Mesothelial cell of epicardium (in vitro differentiated cells): ENCODE measurements around the gene NHERF1. TPM values are rescaled to one million over a fixed set of nuclear protein-coding genes. Genes with fewer than 3 reads are reported as not detected.
A peak's percentile ranks its signal among the peaks of the same experiment; 100 is the strongest.

ENCODE experiments used
- DNase-seq, 2 experiments: peaks; one replicate each; pipeline ENCODE4 v3.0.0; 2021; ENCODE audit warnings: low spot score in 2 of 2; ENCODE audit not compliant: unreplicated experiment in 2 of 2
- H3K27ac Mint-ChIP-seq: 2 replicates; pipeline ENCODE4 v1.8.0; 2021; ENCODE audit warnings: mixed read lengths
- H3K27me3 Mint-ChIP-seq: 2 replicates; pipeline ENCODE4 v1.8.0; 2021; ENCODE audit warnings: low read depth, mixed read lengths
- H3K36me3 Mint-ChIP-seq: 2 replicates; pipeline ENCODE4 v1.8.0; 2021; ENCODE audit warnings: mixed read lengths
- H3K4me1 Mint-ChIP-seq: 2 replicates; pipeline ENCODE4 v1.8.0; 2021; ENCODE audit warnings: mixed read lengths
- H3K4me3 Mint-ChIP-seq: 2 replicates; pipeline ENCODE4 v1.8.0; 2021; ENCODE audit warnings: mild to moderate bottlenecking, moderate library complexity, mixed read lengths
- H3K9me3 Mint-ChIP-seq: 2 replicates; pipeline ENCODE4 v1.8.0; 2021; ENCODE audit warnings: mixed read lengths
- total RNA-seq: library from RNA; stranded (reverse); gene quantifications from 3 replicates; pipeline ENCODE4 v1.2.1, GENCODE V29; 2021
- TF ChIP-seq, protein P1 (sequence below): fragments of 200-600 bp; sonication (generic); IDR thresholded peaks from one replicate; pipeline ENCODE4 v1.5.0; 2021; ENCODE audit warnings: antibody characterized with exemption; ENCODE audit not compliant: unreplicated experiment

NHERF1 gene
- total RNA-seq, 1 donor from 2014 or later: 34.4 TPM

DNA sequence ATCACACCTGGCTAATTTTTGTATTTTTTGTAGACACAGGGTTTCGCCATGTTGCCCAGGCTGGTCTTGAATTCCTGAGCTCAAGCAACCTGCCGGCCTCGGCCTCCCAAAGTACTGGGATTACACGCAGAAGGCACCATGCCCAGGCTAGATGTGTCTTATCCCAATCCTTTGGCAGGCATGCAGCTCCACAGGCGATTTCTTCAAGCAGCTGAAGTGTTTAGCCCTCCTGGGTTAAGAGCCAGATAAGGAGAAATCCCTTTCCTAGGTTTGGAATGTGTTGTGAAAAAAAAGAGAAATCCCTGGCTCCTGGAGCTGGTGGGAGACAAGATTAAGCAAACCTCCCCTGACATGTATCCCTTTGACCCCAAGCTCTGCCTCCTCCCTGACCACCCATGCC, 2.1 kb upstream of the NHERF1 start:
- Mint-ChIP-seq H3K27me3 (peaks cover 4% of the 10 kb centered on the region), H3K27ac (peak overlapping the region; percentile 87), H3K4me1 (peaks cover 37% of the 10 kb centered on the region), H3K36me3 (no peaks in the 10 kb centered on the region), H3K9me3 (no peaks in the 10 kb centered on the region), H3K4me3 (peak overlapping the region; percentile 12)
- TF ChIP-seq, protein P1, sequence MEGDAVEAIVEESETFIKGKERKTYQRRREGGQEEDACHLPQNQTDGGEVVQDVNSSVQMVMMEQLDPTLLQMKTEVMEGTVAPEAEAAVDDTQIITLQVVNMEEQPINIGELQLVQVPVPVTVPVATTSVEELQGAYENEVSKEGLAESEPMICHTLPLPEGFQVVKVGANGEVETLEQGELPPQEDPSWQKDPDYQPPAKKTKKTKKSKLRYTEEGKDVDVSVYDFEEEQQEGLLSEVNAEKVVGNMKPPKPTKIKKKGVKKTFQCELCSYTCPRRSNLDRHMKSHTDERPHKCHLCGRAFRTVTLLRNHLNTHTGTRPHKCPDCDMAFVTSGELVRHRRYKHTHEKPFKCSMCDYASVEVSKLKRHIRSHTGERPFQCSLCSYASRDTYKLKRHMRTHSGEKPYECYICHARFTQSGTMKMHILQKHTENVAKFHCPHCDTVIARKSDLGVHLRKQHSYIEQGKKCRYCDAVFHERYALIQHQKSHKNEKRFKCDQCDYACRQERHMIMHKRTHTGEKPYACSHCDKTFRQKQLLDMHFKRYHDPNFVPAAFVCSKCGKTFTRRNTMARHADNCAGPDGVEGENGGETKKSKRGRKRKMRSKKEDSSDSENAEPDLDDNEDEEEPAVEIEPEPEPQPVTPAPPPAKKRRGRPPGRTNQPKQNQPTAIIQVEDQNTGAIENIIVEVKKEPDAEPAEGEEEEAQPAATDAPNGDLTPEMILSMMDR: no peak
- no peak for DNase-seq

DNA sequence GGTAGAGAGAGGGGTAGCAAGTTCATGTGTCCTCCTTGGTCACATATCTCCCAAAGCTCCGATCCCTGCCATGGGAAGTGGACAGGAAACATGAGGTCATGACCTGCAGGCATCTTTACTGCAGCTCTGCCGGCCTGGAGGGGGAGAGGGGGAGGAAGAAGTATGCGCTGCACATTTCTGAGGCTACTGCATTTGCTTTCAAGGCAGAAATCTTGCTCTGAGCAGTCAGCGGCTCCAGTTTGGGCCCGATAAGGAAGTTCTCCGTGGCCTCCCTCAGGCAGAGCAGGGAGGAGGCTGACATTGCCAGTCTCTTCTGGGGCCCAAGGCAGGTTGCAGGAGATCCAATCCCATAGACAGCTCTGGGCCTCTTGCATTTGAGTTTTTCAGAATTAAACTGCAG, 1.5 kb upstream of the NHERF1 start:
- H3K27me3 Mint-ChIP-seq: peaks cover 2% of the 10 kb centered on the region
- H3K4me3 Mint-ChIP-seq: peak overlapping the region; percentile 31
- H3K4me1 Mint-ChIP-seq: peaks cover 37% of the 10 kb centered on the region
- H3K36me3 Mint-ChIP-seq: no peaks in the 10 kb centered on the region
- peak in 1 of 2 experiments; percentile 19 for DNase-seq
- H3K27ac Mint-ChIP-seq: peak overlapping the region; percentile 87
- no peaks in the 10 kb centered on the region for H3K9me3 Mint-ChIP-seq
- TF ChIP-seq, protein P1: no peak

DNA sequence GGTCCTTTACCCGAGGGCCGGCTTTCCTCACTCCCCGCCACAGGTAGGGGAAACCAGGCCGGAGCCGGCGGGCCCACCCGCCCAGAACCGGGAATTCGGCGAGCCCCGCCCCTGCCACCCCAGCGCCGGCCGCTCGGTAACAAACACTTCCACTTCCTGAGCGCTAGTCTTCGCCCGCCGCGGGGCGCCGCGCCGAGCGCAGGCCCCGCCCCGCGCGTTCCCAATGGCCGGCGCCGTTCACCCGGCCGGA, 224 bp upstream of the NHERF1 start:
- Mint-ChIP-seq H3K9me3 (no peaks in the 10 kb centered on the region), H3K4me3 (peak overlapping the region; percentile 56), H3K27ac (no peak overlapping the region), H3K36me3 (peaks cover 8% of the 10 kb centered on the region), H3K27me3 (peaks cover under 1% of the 10 kb centered on the region), H3K4me1 (peaks cover 37% of the 10 kb centered on the region)
- no peak for DNase-seq
- TF ChIP-seq, protein P1: no peak

DNA sequence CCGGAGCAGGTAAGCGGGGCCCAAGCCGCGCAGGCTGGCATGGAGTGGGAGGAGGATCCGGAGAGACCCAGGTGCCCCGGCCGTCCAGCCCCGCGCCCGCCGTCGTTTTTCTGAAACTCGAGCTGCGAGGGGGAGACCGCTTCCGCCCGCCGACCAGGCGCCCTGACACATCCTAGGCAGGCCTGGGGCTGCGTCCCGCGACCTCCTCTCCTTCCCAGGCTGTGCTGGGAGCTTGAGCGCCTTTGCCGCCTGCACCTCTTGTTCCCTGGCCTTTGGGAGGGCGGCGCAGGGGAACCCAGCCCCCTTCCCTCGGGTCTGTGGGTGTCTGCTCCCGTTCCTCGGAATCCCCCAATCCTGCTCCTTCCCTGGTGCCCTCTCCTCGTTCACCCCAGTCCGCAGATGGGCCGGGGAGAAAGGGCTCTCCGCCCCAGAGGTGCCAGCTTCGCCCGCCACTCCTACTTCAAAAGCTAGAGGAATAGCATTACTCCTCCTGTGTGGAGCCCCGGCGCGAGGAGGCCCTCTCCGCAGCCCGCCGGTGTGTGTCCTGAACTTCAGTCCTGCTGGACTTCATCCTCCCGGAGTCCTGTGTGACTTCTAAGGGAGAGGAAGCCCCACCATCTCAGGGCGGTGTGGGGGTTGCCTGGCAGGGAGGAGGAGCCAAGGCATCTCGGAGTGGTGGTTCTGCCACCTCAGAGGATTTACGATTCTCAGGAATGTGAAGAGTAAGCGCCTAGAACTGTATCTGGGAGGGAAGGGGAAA, 1.0 kb downstream of the NHERF1 start:
- peak in 1 of 2 experiments; percentile 58 for DNase-seq
- peaks cover 37% of the 10 kb centered on the region for H3K4me1 Mint-ChIP-seq

DNA sequence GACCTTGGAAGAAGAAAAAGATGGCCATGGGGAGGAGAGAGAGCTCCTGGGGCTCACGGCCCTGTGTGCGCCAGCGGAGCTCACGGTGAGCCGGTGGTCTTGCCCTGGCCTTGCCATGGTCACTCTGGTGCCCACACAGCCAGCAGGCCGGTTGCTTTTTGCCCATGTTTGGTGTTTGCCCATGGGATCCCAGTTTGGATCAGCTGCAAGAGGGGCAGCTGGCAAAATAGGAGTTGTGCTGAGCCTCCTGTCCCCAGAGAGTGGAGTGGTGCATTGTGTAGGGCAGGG, 1.6 kb downstream of the NHERF1 start:
- TF ChIP-seq, protein P1: no peak
- DNase-seq: no peak
- peak overlapping the region; percentile 76 for H3K4me3 Mint-ChIP-seq
- H3K4me1 Mint-ChIP-seq: peaks cover 34% of the 10 kb centered on the region
- no peaks in the 10 kb centered on the region for H3K9me3 Mint-ChIP-seq
- no peak overlapping the region for H3K27ac Mint-ChIP-seq
- peaks cover 8% of the 10 kb centered on the region for H3K36me3 Mint-ChIP-seq
- H3K27me3 Mint-ChIP-seq: no peaks in the 10 kb centered on the region

More for the DNA sequence above, 1.0 kb downstream of the NHERF1 start:
- Mint-ChIP-seq H3K27me3 (no peaks in the 10 kb centered on the region), H3K36me3 (peaks cover 8% of the 10 kb centered on the region), H3K9me3 (no peaks in the 10 kb centered on the region), H3K4me3 (peak overlapping the region; percentile 76), H3K27ac (peak overlapping the region; percentile 23)
- TF ChIP-seq, protein P1: no peak
